GM23338 (cell line): ENCODE results near the gene CASP7. TPM values are rescaled to one million over a fixed set of nuclear protein-coding genes. Genes with fewer than 3 reads are reported as not detected.

Experiments used
- ATAC-seq: fragments of 200-7000 bp; cut with Tn5 transposase; 3 replicates; pipeline ENCODE4 v1.9.1; 2020
- DNase-seq: peaks from one replicate; pipeline ENCODE4 v3.0.0-alpha.2; 2015; ENCODE audit warnings: low spot score
- H2AFZ ChIP-seq: fragments of 200-600 bp; sonication (generic); 2 replicates; pipeline ENCODE4 v1.8.0; 2016; ENCODE audit warnings: antibody characterized with exemption, mild to moderate bottlenecking, moderate library complexity
- H3F3A ChIP-seq: fragments of 200-600 bp; sonication (generic); replicated peaks from 2 replicates; pipeline ENCODE4 v1.8.0; 2017; ENCODE audit warnings: antibody characterized with exemption, mixed run types, low read depth
- H3K27ac ChIP-seq: fragments of 200-600 bp; sonication (generic); 2 replicates; pipeline ENCODE4 v1.6.1; 2016; ENCODE audit warnings: low read depth
- H3K27me3 ChIP-seq: fragments of 200-600 bp; sonication (generic); 2 replicates; pipeline ENCODE4 v1.8.0; 2016; ENCODE audit warnings: mild to moderate bottlenecking, mixed run types, moderate library complexity; ENCODE audit not compliant: insufficient read depth
- H3K36me3 ChIP-seq: fragments of 200-600 bp; sonication (generic); 2 replicates; pipeline ENCODE4 v1.8.0; 2016; ENCODE audit warnings: mild to moderate bottlenecking; ENCODE audit not compliant: insufficient read depth
- H3K4me1 ChIP-seq: fragments of 200-600 bp; sonication (generic); 2 replicates; pipeline ENCODE4 v1.8.0; 2016; ENCODE audit warnings: mild to moderate bottlenecking, moderate library complexity; ENCODE audit not compliant: insufficient read depth
- H3K4me2 ChIP-seq: fragments of 200-600 bp; sonication (generic); 2 replicates; pipeline ENCODE4 v1.7.1; 2017; ENCODE audit warnings: mixed run types
- H3K4me3 ChIP-seq: fragments of 200-600 bp; sonication (generic); 2 replicates; pipeline ENCODE4 v1.6.1; 2016; ENCODE audit warnings: mixed run types
- H3K79me2 ChIP-seq: fragments of 200-600 bp; sonication (generic); replicated peaks from 2 replicates; pipeline ENCODE4 v1.8.0; 2017; ENCODE audit warnings: mild to moderate bottlenecking; ENCODE audit not compliant: insufficient read depth
- H3K9me2 ChIP-seq: fragments of 200-600 bp; sonication (generic); 2 replicates; pipeline ENCODE4 v1.8.0; 2017; ENCODE audit not compliant: insufficient read depth
- H4K20me1 ChIP-seq: fragments of 200-600 bp; sonication (generic); replicated peaks from 2 replicates; pipeline ENCODE4 v1.8.0; 2017; ENCODE audit warnings: mild to moderate bottlenecking; ENCODE audit not compliant: insufficient read depth
- H3K27ac Mint-ChIP-seq: 2 replicates; pipeline ENCODE4 v1.8.0; 2020; ENCODE audit warnings: inconsistent platforms, mild to moderate bottlenecking, moderate library complexity, mixed read lengths
- H3K27me3 Mint-ChIP-seq: 3 replicates; pipeline ENCODE4 v1.8.0; 2022; ENCODE audit warnings: low read depth, mild to moderate bottlenecking, moderate library complexity, mixed read lengths, inconsistent platforms; ENCODE audit not compliant: insufficient read depth, poor library complexity
- H3K36me3 Mint-ChIP-seq: 3 replicates; pipeline ENCODE4 v1.8.0; 2021; ENCODE audit warnings: low read depth, mild to moderate bottlenecking, inconsistent platforms, moderate library complexity, mixed read lengths
- H3K4me1 Mint-ChIP-seq: 3 replicates; pipeline ENCODE4 v1.8.0; 2020; ENCODE audit warnings: mild to moderate bottlenecking, inconsistent platforms, mixed read lengths
- H3K4me3 Mint-ChIP-seq: 3 replicates; pipeline ENCODE4 v1.8.0; 2021; ENCODE audit warnings: moderate library complexity, mild to moderate bottlenecking, inconsistent platforms, mixed read lengths
- H3K9me3 Mint-ChIP-seq: 3 replicates; pipeline ENCODE4 v1.8.0; 2020; ENCODE audit warnings: moderate library complexity, mild to moderate bottlenecking, inconsistent platforms, mixed read lengths
- CREB1 ChIP-seq: fragments of 250-450 bp; sonication (Bioruptor Pico); IDR thresholded peaks from 2 replicates; pipeline ENCODE4 v1.5.0; 2020; ENCODE audit warnings: low read depth, mild to moderate bottlenecking, moderate library complexity
- JUNB ChIP-seq: IDR thresholded peaks from one replicate; pipeline ENCODE4 v1.6.1; 2016; ENCODE audit warnings: antibody characterized with exemption; ENCODE audit not compliant: unreplicated experiment
- NANOG ChIP-seq: IDR thresholded peaks from 2 replicates; pipeline ENCODE4 v1.6.1; 2016; ENCODE audit warnings: antibody characterized with exemption, borderline replicate concordance
- STAT1 ChIP-seq: IDR thresholded peaks from one replicate; pipeline ENCODE4 v1.6.1; 2016; ENCODE audit warnings: antibody characterized with exemption; ENCODE audit not compliant: unreplicated experiment
- ZNF114 ChIP-seq: fragments of 250-450 bp; sonication (Bioruptor Pico); IDR thresholded peaks from 2 replicates; pipeline ENCODE4 v1.5.0; 2020; ENCODE audit warnings: mild to moderate bottlenecking, moderate library complexity
- polyA plus RNA-seq: library from polyadenylated mRNA; unstranded; fragments of >200 nt; fragmentation: Nextera tagmentation; extraction: Ambion mirVana; gene quantifications from 2 replicates; pipeline ENCODE4 v1.2.1, GENCODE V29; 2016
- total RNA-seq: library from RNA; depleted of rRNA; stranded (reverse); fragments of >200 nt; shearing (Covaris generic); gene quantifications from 2 replicates; pipeline ENCODE4 v1.2.3, GENCODE V29; 2014
- TF ChIP-seq, protein P1 (sequence below): fragments of 250-450 bp; sonication (Bioruptor Pico); IDR thresholded peaks from 2 replicates; pipeline ENCODE4 v1.5.0; 2020; ENCODE audit warnings: mild to moderate bottlenecking, moderate library complexity
- TF ChIP-seq, protein P2 (sequence below): IDR thresholded peaks from 2 replicates; pipeline ENCODE4 v1.6.1; 2016; ENCODE audit warnings: antibody characterized with exemption
- TF ChIP-seq, protein P3 (sequence below), 2 experiments: fragments of 200-600 bp in 1 of 2; sonication (generic) in 1 of 2; conservative IDR thresholded peaks; 2 replicates each; pipeline versions ENCODE4 v1.5.1 to v1.6.1; 2016 to 2017; ENCODE audit warnings: antibody characterized with exemption in 2 of 2, low read depth in 2 of 2, mild to moderate bottlenecking in 2 of 2, moderate library complexity in 1 of 2

Gene CASP7
- total and polyA plus RNA-seq, 2 experiments from 2014 or later, result 2.1 to 7.0 TPM

DNA sequence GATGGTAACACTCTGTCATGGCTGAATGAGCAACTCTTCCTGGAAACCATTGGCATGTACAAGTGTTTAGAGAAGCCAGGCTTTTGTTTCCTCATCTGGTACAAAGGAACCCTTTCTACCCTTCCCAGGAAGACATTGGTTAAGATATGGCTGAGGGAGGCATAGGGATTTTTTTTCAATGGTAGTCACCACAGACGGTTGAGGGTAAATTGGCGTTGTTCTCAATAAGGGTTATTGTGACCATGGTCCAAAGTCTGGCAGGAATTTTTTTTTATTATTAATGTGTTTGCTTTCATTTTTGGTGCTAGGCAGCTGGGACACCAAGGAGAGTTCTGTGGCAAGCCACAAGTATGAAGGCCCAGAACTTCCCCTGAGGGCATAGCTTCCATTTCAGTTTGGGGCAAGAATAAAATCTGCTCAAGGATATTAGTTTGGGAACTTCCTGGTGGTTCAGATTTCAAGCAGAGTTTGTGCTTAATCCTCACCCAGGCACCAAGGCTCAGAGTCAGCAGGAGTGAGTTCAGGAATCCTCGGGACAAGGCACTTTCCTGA lies 71.5 kb downstream of the CASP7 start, which contains the start of gene PLEKHS1:
PLEKHS1 (plus strand) TSS at position 502 of the 552 bp plus-strand sequence. CDS start 3,596 bp downstream, outside the sequence.
- Histone ChIP-seq H3F3A (no peaks in the 10 kb centered on the region), H3K4me3 (no peak within 1 kb of the TSS), H3K27me3 (no peaks in the 10 kb centered on the region), H3K27ac (no peak within 1 kb of the TSS), H3K79me2 (no peaks in the 10 kb centered on the region), H3K4me1 (no peaks in the 10 kb centered on the region), H3K36me3 (no peaks in the 10 kb centered on the region), H2AFZ (no peak within 1 kb of the TSS), H3K4me2 (no peak within 1 kb of the TSS), H4K20me1 (no peaks in the 10 kb centered on the region), H3K9me2 (peaks cover 1% of the 10 kb centered on the region; the same call in 1 of the 2 replicates)
- H3K36me3 Mint-ChIP-seq, result no peaks in the 10 kb centered on the region
- H3K27me3 Mint-ChIP-seq, result no peaks in the 10 kb centered on the region
- no peak within 1 kb of the TSS for H3K27ac Mint-ChIP-seq
- no peak for DNase-seq
- TF ChIP-seq, protein P1, sequence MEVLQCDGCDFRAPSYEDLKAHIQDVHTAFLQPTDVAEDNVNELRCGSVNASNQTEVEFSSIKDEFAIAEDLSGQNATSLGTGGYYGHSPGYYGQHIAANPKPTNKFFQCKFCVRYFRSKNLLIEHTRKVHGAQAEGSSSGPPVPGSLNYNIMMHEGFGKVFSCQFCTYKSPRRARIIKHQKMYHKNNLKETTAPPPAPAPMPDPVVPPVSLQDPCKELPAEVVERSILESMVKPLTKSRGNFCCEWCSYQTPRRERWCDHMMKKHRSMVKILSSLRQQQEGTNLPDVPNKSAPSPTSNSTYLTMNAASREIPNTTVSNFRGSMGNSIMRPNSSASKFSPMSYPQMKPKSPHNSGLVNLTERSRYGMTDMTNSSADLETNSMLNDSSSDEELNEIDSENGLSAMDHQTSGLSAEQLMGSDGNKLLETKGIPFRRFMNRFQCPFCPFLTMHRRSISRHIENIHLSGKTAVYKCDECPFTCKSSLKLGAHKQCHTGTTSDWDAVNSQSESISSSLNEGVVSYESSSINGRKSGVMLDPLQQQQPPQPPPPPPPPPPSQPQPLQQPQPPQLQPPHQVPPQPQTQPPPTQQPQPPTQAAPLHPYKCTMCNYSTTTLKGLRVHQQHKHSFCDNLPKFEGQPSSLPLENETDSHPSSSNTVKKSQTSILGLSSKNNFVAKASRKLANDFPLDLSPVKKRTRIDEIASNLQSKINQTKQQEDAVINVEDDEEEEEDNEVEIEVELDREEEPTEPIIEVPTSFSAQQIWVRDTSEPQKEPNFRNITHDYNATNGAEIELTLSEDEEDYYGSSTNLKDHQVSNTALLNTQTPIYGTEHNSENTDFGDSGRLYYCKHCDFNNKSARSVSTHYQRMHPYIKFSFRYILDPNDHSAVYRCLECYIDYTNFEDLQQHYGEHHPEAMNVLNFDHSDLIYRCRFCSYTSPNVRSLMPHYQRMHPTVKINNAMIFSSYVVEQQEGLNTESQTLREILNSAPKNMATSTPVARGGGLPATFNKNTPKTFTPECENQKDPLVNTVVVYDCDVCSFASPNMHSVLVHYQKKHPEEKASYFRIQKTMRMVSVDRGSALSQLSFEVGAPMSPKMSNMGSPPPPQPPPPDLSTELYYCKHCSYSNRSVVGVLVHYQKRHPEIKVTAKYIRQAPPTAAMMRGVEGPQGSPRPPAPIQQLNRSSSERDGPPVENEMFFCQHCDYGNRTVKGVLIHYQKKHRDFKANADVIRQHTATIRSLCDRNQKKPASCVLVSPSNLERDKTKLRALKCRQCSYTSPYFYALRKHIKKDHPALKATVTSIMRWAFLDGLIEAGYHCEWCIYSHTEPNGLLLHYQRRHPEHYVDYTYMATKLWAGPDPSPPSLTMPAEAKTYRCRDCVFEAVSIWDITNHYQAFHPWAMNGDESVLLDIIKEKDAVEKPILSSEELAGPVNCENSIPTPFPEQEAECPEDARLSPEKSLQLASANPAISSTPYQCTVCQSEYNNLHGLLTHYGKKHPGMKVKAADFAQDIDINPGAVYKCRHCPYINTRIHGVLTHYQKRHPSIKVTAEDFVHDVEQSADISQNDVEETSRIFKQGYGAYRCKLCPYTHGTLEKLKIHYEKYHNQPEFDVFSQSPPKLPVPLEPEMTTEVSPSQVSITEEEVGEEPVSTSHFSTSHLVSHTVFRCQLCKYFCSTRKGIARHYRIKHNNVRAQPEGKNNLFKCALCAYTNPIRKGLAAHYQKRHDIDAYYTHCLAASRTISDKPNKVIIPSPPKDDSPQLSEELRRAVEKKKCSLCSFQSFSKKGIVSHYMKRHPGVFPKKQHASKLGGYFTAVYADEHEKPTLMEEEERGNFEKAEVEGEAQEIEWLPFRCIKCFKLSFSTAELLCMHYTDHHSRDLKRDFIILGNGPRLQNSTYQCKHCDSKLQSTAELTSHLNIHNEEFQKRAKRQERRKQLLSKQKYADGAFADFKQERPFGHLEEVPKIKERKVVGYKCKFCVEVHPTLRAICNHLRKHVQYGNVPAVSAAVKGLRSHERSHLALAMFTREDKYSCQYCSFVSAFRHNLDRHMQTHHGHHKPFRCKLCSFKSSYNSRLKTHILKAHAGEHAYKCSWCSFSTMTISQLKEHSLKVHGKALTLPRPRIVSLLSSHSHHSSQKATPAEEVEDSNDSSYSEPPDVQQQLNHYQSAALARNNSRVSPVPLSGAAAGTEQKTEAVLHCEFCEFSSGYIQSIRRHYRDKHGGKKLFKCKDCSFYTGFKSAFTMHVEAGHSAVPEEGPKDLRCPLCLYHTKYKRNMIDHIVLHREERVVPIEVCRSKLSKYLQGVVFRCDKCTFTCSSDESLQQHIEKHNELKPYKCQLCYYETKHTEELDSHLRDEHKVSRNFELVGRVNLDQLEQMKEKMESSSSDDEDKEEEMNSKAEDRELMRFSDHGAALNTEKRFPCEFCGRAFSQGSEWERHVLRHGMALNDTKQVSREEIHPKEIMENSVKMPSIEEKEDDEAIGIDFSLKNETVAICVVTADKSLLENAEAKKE (CRISPR knock-in tag), result no peak
- TF ChIP-seq, protein P2, sequence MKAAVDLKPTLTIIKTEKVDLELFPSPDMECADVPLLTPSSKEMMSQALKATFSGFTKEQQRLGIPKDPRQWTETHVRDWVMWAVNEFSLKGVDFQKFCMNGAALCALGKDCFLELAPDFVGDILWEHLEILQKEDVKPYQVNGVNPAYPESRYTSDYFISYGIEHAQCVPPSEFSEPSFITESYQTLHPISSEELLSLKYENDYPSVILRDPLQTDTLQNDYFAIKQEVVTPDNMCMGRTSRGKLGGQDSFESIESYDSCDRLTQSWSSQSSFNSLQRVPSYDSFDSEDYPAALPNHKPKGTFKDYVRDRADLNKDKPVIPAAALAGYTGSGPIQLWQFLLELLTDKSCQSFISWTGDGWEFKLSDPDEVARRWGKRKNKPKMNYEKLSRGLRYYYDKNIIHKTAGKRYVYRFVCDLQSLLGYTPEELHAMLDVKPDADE, result no peak
- no peak for TF ChIP-seq ZNF114 (CRISPR knock-in tag)
- TF ChIP-seq, protein P3, sequence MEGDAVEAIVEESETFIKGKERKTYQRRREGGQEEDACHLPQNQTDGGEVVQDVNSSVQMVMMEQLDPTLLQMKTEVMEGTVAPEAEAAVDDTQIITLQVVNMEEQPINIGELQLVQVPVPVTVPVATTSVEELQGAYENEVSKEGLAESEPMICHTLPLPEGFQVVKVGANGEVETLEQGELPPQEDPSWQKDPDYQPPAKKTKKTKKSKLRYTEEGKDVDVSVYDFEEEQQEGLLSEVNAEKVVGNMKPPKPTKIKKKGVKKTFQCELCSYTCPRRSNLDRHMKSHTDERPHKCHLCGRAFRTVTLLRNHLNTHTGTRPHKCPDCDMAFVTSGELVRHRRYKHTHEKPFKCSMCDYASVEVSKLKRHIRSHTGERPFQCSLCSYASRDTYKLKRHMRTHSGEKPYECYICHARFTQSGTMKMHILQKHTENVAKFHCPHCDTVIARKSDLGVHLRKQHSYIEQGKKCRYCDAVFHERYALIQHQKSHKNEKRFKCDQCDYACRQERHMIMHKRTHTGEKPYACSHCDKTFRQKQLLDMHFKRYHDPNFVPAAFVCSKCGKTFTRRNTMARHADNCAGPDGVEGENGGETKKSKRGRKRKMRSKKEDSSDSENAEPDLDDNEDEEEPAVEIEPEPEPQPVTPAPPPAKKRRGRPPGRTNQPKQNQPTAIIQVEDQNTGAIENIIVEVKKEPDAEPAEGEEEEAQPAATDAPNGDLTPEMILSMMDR (conservative IDR thresholded peaks at IDR 0.05; ENCODE audit: low read depth in 2 of 2), result no peak
- no peak for TF ChIP-seq STAT1
- TF ChIP-seq NANOG, result no peak
- no peak for TF ChIP-seq JUNB
- no peak for TF ChIP-seq CREB1 (CRISPR knock-in tag)
- ATAC-seq, result no peak
- H3K4me3 Mint-ChIP-seq, result no peak within 1 kb of the TSS
- H3K9me3 Mint-ChIP-seq, result no peaks in the 10 kb centered on the region
- H3K4me1 Mint-ChIP-seq, result no peaks in the 10 kb centered on the region
